ENCODE measurements around the gene PNLIP.

Gene PNLIP

DNA sequence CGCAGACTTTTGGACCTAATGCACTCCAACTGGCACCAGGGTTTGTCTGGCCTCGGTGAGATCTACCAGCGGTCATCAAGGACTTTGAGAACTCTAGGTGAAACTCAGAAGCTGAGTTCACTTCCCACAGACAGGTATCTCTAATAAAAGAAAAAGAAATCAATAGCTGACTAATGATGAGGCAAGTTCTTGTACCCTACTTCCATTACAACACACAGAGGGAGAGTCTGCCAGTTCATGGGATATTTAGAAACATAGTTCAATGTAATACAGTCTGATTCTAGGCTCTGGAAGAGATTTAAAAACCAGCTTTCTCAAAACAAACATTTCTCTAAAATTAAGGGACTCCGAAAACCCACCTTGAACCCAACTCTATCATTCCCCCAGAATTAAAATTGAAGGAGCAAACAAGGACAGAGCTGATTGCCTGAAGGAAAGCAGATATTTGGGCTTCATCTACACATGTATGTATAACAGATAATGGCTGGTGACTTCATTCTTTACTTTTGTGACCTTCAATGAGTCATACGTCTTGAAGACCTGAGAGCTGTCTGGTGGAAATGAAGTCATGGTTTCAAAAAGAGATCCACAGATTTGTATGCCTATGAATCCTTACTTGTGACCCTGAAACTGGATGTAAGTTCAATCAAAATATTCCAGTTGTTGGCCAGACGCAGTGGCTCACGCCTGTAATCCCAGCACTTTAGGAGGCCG is 42.3 kb downstream of the PNLIP start:
- DNase-seq, result no peak

DNA sequence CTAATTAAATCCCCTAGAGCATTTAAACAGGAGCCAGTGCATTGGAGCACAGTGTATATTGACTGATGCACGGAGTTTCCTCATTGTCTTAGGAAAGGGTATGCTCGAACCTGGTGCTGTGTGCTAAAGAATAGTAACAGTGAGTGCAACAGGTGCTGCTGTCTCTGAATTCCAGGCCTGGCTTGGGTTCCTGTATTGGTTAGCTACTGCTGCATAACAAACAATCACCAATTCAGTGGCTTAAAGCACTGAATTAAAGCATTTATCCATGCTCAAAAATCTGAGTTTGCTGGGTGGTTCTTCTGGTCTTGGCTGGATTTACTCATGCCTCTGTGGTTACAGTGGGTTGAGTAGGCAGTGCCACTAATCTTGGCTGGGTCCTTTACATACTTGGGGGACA is 43.3 kb downstream of the PNLIP start:
- no peak for DNase-seq

DNA sequence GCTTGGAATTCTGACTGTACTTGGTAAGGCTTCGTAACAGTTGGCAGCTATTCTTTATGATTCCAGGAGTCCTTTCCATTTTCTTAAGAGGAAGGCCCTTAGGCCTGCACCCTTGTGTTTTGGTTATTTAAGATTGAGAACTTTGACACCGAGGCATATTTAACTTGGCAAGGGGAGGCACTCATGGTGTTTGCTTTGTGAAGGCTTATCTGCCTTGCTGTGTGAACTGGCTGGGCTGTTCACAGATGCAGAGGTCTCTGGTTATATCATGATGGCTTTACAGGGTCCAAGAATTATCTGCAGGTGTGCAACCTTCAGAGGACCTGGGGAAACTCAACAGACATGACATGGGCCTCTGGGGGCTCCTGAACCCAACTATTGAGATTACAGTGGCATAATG is 44.2 kb downstream of the PNLIP start:
- DNase-seq, result no peak

DNA sequence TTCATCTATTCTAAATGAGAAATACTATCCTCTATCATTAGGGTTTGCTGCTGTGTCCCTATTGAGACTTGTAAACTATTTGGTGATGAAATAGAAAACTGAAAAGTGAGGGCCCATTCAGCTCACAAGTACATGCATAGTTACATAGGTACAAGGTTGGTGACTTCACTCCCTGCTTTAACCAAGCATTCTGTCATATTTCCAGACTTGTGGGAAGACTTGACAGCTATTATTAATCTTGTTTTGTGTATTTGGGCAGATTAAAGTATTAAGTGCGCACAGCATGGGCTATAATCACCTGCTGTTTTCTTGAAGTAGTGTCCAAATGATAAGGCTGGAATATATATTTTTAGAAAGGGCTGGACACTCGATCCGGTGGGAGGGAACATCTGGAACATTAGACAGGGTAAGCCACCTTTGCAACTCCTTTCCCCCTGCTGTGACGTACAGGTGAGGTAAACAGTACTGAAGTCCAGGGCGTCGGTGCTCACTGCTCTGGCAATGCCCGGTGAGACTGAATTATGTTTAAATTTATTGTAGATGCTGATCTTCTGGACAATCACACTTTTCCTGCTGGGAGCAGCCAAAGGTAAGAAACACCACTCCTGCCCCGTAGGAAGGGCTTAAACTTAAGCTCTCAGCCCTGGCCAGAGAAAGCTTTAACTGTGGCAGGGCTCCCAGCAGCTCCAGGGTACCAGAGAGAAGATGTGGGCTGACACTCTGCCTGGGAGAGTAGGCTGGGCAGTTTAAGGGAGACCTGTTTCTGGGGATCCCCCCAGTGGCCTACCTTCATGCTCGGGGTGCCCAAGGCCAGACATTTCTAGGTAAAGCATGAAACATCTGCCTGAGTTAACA is 45.1 kb downstream of the PNLIP start, which contains the start of gene PNLIPRP1:
PNLIPRP1 (plus strand) TSS at position 370 of the 855 bp plus-strand sequence; CDS start at position 541, 171 bp downstream.
- DNase-seq, result no peak

DNA sequence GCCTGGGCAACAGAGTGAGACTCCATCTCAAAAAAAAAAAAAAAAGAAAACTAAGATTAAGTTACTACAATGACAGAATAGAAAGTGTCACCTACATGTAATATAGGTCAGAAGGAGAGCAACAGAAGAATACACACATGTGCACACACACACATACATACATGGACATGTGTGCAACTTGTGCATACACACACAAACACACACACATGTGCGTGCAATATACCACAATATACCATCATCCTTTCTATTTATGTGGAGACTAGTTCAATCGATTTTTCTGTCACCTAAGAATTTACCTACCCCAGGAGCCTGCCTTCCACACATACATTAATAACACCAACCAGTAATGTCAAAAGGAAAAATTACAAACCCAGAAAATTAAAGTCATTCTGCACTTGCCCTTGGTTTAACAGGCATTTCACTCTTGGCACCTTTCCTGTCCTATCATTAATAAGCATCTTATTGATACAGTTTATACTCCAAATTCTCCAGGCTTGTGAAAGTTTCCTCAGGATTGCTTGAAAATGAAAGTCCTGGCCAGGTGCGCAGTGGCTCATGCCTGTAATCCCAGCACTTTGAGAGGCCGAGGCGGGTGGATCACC is 47.5 kb downstream of the PNLIP start:
- DNase-seq, result no peak

DNA sequence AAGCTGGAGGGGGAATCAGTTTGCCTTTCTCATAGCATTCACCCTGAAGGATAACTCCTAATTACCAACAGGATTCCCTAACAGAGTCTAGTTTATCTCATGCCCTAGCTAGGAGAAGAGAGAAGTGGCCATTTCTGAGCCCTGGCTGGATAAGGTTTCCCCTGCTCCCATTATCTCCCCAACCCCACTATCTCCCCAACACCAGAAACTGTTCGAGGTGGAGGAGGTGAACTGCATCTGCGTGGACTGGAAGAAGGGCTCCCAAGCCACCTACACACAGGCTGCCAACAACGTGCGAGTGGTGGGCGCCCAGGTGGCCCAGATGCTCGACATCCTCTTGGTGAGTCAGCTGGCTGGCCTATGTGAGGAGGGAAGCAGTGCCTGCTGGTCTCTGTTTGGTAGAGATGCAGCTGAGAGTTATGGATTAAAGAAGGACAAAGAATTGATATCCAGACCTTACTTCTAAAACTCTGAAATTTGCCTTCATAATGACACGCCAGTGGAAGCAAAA is 48.8 kb downstream of the PNLIP start:
- DNase-seq, result no peak

DNA sequence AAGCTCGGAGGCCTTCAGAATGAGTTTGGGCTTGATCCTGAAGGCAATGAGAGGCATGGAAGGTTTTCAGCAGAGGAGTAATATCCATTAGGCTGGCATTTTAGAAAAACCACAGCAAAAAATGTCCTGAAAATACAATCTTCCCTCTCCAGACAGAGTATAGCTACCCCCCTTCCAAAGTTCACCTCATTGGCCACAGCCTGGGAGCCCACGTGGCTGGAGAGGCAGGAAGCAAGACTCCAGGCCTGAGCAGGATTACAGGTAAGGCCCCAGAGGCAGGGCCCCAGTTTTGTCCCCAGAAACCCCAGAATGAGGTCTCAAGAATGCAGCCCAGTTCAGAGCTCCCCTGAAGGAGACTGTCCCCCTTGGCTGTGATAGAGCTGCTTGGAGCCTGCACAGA is 50.3 kb downstream of the PNLIP start:
- no peak for DNase-seq

DNA sequence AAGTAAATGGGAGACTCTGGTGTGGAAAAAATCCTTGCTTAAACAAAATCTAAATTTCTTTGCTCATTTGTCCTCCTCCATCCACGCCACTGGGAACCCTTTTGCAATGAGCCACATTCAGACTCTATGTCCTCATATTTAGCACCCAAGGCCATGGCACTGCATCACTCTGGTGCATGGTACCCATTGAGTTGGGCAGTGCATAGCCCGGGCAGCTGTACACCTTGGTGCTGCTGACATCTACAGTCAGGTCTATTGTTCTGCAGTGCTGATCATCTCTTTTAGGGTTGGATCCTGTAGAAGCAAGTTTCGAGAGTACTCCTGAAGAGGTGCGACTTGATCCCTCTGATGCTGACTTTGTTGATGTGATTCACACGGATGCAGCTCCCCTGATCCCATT is 51.8 kb downstream of the PNLIP start:
- DNase-seq, result no peak

DNA sequence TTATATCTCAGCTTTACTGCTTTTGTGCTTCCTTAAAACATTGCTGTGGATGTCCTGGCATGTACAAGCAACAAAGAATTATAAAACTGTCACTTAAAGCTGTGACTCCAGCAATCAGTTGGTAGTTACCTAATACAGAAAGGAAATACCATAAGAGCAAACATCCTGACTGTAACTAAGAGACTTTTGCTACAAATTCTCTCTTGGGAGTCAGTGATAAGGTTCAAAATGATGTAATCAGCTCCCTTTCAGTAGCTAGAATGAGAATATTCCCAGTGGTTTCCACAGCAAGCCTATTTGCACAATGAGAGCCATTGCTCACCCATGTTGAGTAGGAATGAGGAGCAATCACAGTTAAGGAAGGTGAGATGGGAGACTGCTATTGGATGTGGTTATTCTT is 52.6 kb downstream of the PNLIP start:
- DNase-seq, result no peak

DNA sequence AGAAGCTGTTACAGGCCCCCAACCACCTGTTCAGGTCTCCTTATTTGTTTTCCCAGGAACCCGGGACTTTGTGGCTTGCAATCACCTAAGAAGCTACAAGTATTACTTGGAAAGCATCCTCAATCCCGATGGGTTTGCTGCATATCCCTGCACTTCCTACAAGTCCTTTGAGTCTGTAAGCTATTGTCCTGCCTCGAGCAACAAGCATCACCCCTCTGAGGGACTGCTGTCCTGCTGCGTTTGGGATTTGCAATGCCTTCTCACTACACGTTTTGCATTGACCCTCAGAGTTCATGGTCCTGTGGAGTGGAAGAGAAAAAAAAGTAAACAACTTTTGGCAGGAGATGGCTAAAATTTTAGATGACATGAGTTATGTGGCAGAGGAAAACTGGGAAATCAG is 54.3 kb downstream of the PNLIP start:
- no peak for DNase-seq

DNA sequence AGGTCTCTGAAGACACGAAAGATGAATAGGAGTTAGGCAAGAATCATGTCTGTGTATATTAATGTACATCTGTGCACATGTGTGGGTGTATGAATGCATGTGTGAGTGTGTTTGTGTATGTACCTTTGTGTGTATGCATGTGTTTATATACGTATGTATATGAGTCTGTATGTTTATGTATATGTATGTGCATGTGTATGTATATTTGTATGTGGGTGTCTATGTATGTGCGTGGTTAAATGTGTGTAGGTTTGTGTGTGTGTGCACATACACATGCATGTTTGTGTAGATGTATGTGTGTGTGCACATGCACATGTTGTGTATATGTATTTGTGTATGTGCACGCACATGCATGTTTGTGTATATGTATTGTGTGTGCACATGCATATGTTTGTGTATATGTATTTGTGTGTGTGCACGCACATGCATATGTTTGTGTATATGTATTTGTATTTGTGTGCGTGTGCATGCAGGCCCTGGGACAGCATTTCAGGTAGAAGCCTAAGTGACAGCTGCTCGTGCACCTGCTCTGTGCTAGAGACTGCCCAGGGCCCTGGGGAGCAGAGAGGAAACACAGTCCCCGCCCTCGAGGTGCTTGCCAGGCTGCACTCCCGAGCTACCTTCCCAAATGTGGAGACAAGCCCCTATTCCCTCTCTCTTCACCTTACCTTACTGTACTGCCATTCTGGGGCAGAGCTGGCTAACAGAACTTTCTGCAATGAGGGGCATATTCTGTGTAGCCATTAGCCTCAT is 57.1 kb downstream of the PNLIP start:
- DNase-seq, result no peak

DNA sequence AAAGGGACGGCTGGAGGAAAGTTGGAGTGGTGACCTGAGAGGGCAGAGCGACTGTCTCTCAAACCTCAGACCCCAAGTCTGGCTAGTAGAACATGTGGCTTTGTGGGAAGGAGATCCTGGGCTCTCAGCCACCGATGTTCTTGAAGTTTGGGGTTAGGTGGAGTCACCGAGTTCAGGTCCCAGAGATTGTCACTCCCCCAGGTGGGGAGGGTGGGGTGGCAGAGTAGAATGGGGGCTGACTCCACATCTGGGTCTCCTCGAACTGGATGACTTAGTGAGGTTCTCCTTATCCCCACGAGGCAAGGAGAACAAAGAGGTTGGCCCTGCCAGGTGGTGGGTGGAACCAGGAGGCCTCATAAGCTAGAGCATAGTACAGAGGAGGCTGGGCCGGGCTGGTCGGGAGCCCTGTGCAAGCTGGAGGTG is 60.3 kb downstream of the PNLIP start:
- DNase-seq, result no peak

DNA sequence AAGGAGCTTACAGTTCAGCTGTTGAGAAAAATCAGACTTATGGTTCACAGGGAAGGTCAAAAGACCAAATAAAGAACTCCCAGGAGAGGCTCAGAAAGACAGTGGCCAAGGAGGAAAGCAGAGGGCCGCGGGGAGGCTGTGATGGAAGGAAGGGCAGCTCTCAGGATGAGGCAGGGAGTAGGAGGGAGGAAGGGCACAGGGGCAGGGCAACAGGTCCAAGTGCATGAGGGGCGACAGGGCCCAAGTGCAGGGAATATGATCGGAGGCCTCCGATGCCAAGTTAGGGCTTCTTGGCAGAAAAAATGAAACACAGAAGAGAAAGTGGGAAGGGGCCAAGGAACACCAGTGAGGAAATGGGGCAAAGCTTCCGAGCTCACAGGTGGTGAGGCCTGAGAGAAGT is 61.6 kb downstream of the PNLIP start:
- no peak for DNase-seq

DNA sequence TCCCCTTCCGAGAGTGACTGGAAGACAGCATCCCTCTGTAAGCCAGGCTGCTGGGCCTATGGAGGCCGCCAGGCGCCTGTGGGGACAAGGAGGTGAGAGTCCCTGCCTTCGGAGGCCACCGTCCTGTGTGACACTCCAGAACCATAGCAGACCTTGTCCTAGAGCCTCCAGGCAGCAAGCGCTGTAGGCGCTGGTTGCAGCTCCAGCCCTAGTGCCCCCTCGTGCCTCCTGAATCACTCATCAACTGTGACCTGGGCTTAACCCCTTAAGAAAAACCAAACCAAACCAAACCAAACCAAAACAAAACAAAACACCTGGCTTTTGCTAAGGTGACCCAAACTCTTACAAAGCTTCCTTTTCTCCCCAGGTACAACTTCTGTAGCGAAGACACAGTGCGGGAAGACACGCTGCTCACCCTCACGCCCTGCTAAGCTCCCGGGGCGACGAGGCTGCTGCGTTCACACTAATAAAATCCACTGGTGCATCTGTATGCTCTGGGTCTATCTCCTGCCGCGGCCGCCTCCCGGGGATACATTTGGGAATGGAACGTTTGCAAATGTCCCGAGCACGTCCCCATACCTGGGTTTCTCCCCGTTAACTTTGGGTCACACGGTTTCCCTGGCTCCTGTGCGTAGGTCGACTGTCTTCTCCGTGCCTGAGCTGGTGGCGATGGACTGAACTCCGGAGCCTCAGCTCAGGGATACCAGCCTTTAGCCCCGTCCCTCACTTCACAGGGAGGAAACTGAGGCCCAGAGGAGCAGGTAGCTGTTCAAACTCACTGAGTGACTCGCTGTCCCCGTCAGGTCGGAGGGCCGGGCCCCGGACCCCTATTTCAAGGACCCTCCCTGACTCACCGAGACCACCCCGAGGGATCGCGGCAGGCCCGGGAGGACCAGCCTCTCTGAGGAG is 63.2 kb downstream of the PNLIP start:
- DNase-seq, result no peak

DNA sequence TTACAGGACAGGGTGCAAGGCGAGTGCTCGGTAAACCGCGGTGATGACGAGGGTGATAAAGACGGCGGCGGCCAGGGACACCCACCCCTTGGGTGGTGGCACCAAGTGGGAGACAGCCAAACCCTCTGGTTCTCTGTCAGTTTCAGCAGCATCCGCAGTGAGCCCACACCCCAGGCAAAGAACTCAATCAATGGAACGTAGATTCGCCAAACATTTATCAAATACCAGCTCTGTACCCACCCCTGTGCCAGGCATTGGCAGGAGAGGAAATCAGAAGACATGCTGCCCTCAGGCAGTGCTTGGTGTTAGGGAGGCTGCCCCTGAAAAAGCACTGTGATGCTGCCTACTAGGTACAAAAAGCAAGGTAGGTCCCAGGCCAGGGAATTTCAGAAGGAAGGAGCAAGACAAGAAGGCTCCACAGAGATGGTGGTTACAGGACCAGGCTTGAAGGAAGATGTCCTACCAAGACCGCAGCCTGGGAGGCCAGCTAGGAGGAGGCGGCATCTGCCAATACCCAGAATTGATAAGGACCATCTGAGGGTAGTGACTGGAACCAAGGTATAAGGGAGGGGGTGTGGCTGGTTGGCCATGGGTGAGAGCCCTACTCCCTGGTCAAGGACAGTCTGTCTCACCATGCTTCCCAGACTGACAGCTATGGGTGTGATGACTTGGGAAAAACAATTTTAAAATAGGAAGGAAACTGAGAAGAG is 64.9 kb downstream of the PNLIP start:
- no peak for DNase-seq

DNA sequence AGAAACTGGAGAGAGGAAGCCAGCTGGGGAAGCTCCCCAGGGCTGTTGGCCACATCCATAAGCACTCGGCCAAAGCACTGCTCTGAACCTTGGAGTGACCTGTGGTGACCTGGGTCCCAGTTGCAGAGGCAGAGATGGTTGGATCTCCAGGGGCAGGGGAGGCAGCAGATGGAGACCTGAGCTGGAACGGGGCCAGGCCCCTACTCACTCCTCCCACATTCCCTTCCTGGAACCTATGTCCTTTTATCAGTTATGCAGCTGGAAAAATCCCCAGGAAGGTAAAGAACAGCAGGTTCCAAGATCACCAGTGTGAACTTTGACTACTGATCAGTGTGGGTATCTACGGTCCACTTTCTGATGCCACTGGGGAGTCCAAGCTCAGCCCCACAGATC is 65.4 kb downstream of the PNLIP start:
- no peak for DNase-seq

DNA sequence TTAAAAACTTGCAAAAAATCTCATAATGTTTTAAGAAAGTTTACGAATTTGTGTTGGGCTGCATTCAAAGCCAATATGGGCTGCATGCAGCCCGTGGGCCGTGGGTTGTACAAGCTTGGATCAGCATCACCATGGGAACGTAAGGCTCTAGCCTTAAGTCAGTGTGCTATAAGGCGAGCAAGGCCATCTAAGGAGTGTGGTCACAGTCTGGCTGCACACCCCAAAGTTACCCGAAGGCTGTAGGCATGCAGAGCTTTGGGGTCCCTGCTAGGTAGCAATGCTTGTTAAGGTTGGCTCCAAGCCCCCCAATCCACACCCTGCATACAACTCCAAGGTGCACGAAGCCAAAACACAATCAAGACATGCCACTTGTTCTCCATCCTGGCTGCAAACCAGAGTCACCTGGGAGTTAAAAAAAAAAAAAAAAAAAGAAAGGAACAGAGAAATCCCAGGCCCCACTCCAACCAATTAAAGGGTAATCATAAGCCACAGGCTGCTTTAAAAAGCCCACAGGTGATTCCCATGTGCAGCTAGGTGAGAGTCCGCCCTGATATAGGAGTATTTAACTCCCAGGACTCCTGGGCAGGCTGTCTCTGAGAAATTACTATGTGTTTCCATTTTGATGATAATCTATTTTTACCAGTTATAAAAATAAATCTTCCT is 66.5 kb downstream of the PNLIP start:
- no peak for DNase-seq

DNA sequence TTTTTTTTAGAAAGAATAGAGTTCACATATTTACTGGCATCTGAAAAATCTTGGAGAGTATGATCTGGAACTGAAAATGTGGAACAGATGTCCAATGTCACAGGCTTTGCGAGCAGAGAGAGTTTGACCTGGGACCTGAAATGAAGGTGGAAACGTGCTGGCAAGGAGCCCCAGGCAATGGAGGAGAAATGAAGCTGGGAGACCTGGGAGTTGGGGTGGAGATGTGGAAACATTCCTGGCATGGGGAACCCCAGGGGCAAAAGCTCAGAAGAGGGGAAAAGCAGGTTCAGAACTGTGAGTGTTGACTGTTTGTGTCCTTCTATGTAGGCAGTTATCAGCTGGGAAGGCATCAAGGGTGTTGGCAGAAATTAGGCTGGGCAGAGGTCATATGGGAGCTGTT is 67.7 kb downstream of the PNLIP start:
- DNase-seq, result no peak

DNA sequence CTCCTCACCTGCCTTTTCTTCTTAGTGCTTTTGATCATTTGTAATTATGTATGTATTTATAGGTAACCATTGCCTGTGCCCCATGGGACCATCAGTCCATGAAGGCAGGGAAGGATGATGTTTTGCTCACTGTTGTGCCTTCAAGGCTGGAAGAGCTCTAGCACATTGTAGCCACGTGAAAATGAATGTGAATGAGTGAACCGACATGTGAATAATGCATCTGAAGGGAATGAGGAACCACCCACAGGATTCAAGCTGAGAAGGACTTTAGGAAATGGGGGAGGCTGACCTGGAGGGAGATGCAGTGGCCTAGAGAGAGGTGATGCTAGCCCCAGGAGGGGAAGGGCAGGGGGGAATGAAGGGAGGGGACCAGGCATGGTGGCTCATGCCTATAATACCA is 69.1 kb downstream of the PNLIP start:
- no peak for DNase-seq

DNA sequence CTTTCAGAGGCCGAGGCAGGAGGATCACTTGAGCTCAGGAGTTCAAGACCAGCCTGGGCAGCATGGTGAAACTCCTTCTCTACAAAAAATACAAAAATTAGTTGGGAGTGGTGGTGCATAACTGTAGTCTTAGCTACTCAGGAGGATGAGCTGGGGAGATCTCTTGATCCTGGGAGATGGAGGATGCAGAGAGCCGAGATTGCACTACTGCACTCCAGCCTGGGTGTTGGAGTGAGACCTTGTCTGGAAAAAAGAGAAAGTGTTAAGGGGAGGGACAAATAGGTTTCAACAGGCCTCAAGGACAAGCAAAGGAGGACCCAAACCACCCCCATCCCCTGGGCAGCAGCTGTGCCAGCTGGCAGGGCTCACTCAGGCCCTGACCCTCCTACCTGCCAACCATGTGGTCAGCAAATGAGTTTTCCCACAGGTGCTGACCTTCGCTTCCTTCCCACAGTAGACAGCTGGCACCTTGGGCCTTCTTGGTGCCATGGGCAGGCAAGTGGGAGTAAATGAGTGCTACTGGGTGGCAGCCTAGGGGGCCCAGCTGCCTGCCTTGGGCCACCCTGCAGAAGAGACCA is 69.6 kb downstream of the PNLIP start:
- no peak for DNase-seq
